T-helper 2 cell treated with Interferon-gamma antibody and Interleukin-4, amounts not matched to agents 5 μg/mL and 100 μg/mL, for 36 hours (primary cell): ENCODE results near the gene WSB2.
"Not testable (repeated sequence)": the region's sequence is repeated elsewhere in the genome, so short reads cannot be mapped to it uniquely, and the experiment has no call there.

ENCODE experiments used
- DNase-seq: peaks from one replicate; pipeline ENCODE4 v3.0.0; 2021; ENCODE audit warnings: low spot score
- H3K27ac Mint-ChIP-seq: one replicate; pipeline ENCODE4 v1.8.0; 2021; ENCODE audit warnings: mild to moderate bottlenecking, mixed read lengths
- H3K27me3 Mint-ChIP-seq: one replicate; pipeline ENCODE4 v1.8.0; 2021; ENCODE audit warnings: low read depth, mixed read lengths
- H3K36me3 Mint-ChIP-seq: one replicate; pipeline ENCODE4 v1.8.0; 2021; ENCODE audit warnings: low read depth, mixed read lengths
- H3K4me1 Mint-ChIP-seq: one replicate; pipeline ENCODE4 v1.8.0; 2021; ENCODE audit warnings: low read depth, mixed read lengths
- H3K4me3 Mint-ChIP-seq: one replicate; pipeline ENCODE4 v1.8.0; 2022; ENCODE audit warnings: mild to moderate bottlenecking, moderate library complexity, mixed read lengths
- H3K9me3 Mint-ChIP-seq: one replicate; pipeline ENCODE4 v1.8.0; 2021; ENCODE audit warnings: mixed read lengths

WSB2 gene

GRCh38 chr12:118081521-118081920 is 20.5 kb upstream of the WSB2 start:
- not testable (repeated sequence) for H3K4me3 Mint-ChIP-seq, DNase-seq, H3K27ac Mint-ChIP-seq, H3K36me3 Mint-ChIP-seq, H3K27me3 Mint-ChIP-seq, H3K9me3 Mint-ChIP-seq, H3K4me1 Mint-ChIP-seq

- Mint-ChIP-seq H3K9me3 (no peaks in the 10 kb centered on the region), H3K4me3 (no peak overlapping the region), H3K4me1 (peaks cover 2% of the 10 kb centered on the region), H3K36me3 (no peaks in the 10 kb centered on the region), H3K27ac (no peak overlapping the region), H3K27me3 (no peaks in the 10 kb centered on the region)
- no peak for DNase-seq
Measured at GRCh38 chr12:118073768-118074167, 12.8 kb upstream of the WSB2 start.

- Mint-ChIP-seq H3K4me1 (peaks cover 17% of the 10 kb centered on the region), H3K9me3 (no peaks in the 10 kb centered on the region), H3K27ac (no peak overlapping the region), H3K36me3 (no peaks in the 10 kb centered on the region), H3K27me3 (no peaks in the 10 kb centered on the region), H3K4me3 (no peak overlapping the region)
- no peak for DNase-seq
Measured at GRCh38 chr12:118070650-118071049, 9.7 kb upstream of the WSB2 start.

GRCh38 chr12:118068445-118068844 is 7.5 kb upstream of the WSB2 start:
- Mint-ChIP-seq H3K4me1 (peaks cover 38% of the 10 kb centered on the region), H3K36me3 (no peaks in the 10 kb centered on the region), H3K27me3 (no peaks in the 10 kb centered on the region), H3K4me3 (no peak overlapping the region), H3K9me3 (no peaks in the 10 kb centered on the region), H3K27ac (no peak overlapping the region)
- DNase-seq, result no peak

GRCh38 chr12:118065380-118065779 is 4.4 kb upstream of the WSB2 start:
- Mint-ChIP-seq H3K4me3 (peak overlapping the region; percentile 99), H3K4me1 (peaks cover 46% of the 10 kb centered on the region), H3K36me3 (no peaks in the 10 kb centered on the region), H3K27me3 (no peaks in the 10 kb centered on the region), H3K9me3 (no peaks in the 10 kb centered on the region), H3K27ac (peak overlapping the region; percentile 38)
- DNase-seq, result no peak

GRCh38 chr12:118064608-118065007 is 3.6 kb upstream of the WSB2 start:
- H3K27ac Mint-ChIP-seq, result peak overlapping the region; percentile 76
- peaks cover 54% of the 10 kb centered on the region for H3K4me1 Mint-ChIP-seq
- no peaks in the 10 kb centered on the region for H3K36me3 Mint-ChIP-seq
- H3K27me3 Mint-ChIP-seq, result no peaks in the 10 kb centered on the region
- no peaks in the 10 kb centered on the region for H3K9me3 Mint-ChIP-seq
- H3K4me3 Mint-ChIP-seq, result peak overlapping the region; percentile 99
- no peak for DNase-seq

- Mint-ChIP-seq H3K36me3 (no peaks in the 10 kb centered on the region), H3K9me3 (no peaks in the 10 kb centered on the region), H3K4me1 (peaks cover 60% of the 10 kb centered on the region), H3K27me3 (no peaks in the 10 kb centered on the region), H3K27ac (peak overlapping the region; percentile 76), H3K4me3 (peak overlapping the region; percentile 99)
- DNase-seq, result no peak
Measured at GRCh38 chr12:118063576-118064391, 2.8 kb upstream of the WSB2 start.

GRCh38 chr12:118061873-118062843 is 1.2 kb upstream of the WSB2 start:
- peak overlapping the region; percentile 99 for H3K4me3 Mint-ChIP-seq
- peaks cover 52% of the 10 kb centered on the region for H3K4me1 Mint-ChIP-seq
- H3K27me3 Mint-ChIP-seq, result no peaks in the 10 kb centered on the region
- peaks cover 3% of the 10 kb centered on the region for H3K36me3 Mint-ChIP-seq
- peak overlapping the region; percentile 99 for H3K27ac Mint-ChIP-seq
- no peaks in the 10 kb centered on the region for H3K9me3 Mint-ChIP-seq
- DNase-seq, result no peak

GRCh38 chr12:118060301-118061010 is 523 bp downstream of the WSB2 start:
- H3K4me3 Mint-ChIP-seq, result peak overlapping the region; percentile 87
- DNase-seq, result peak; percentile 36
- H3K4me1 Mint-ChIP-seq, result peaks cover 50% of the 10 kb centered on the region
- no peaks in the 10 kb centered on the region for H3K27me3 Mint-ChIP-seq
- H3K9me3 Mint-ChIP-seq, result no peaks in the 10 kb centered on the region
- H3K27ac Mint-ChIP-seq, result peak overlapping the region; percentile 86
- peaks cover 3% of the 10 kb centered on the region for H3K36me3 Mint-ChIP-seq

GRCh38 chr12:118059341-118060191 is 1.4 kb downstream of the WSB2 start:
- peak overlapping the region; percentile 87 for H3K4me3 Mint-ChIP-seq
- peak overlapping the region; percentile 86 for H3K27ac Mint-ChIP-seq
- peaks cover 6% of the 10 kb centered on the region for H3K36me3 Mint-ChIP-seq
- DNase-seq, result no peak
- no peaks in the 10 kb centered on the region for H3K9me3 Mint-ChIP-seq
- no peaks in the 10 kb centered on the region for H3K27me3 Mint-ChIP-seq
- H3K4me1 Mint-ChIP-seq, result peaks cover 45% of the 10 kb centered on the region

GRCh38 chr12:118058881-118059280 is 2.1 kb downstream of the WSB2 start:
- H3K27me3 Mint-ChIP-seq, result no peaks in the 10 kb centered on the region
- H3K36me3 Mint-ChIP-seq, result peaks cover 6% of the 10 kb centered on the region
- no peak for DNase-seq
- H3K27ac Mint-ChIP-seq, result no peak overlapping the region
- H3K9me3 Mint-ChIP-seq, result no peaks in the 10 kb centered on the region
- H3K4me1 Mint-ChIP-seq, result peaks cover 38% of the 10 kb centered on the region
- no peak overlapping the region for H3K4me3 Mint-ChIP-seq

GRCh38 chr12:118058227-118058626 is 2.8 kb downstream of the WSB2 start:
- DNase-seq, result no peak
- H3K4me1 Mint-ChIP-seq, result peaks cover 34% of the 10 kb centered on the region
- no peak overlapping the region for H3K4me3 Mint-ChIP-seq
- no peak overlapping the region for H3K27ac Mint-ChIP-seq
- H3K36me3 Mint-ChIP-seq, result peaks cover 8% of the 10 kb centered on the region
- no peaks in the 10 kb centered on the region for H3K27me3 Mint-ChIP-seq
- H3K9me3 Mint-ChIP-seq, result no peaks in the 10 kb centered on the region
